K562 (cell line): ENCODE results near the gene NTNG1. TPM values are rescaled to one million over a fixed set of nuclear protein-coding genes. Genes with fewer than 3 reads are reported as not detected.

ENCODE experiments used
- ATAC-seq: fragments of 200-7000 bp; cut with Tn5 transposase; 3 replicates; pipeline ENCODE4 v1.9.1; 2020; ENCODE audit warnings: moderate library complexity
- Bru-seq: library from RNA; stranded (reverse); fragments of 400-500 nt; gene quantifications from one replicate; lab custom pipeline; 2021; lab: Mats Ljungman, UMichigan
- BruChase-seq, 2 experiments: library from RNA; stranded (reverse); fragments of 400-500 nt; gene quantifications; one replicate each; lab custom pipeline; 2021; lab: Mats Ljungman, UMichigan
- BruUV-seq: library from RNA; stranded (reverse); fragments of 400-500 nt; replicated peaks from 2 replicates; lab custom pipeline; 2021; lab: Mats Ljungman, UMichigan
- CTCF ChIA-PET: fragments of 300-600 bp; formaldehyde crosslinking; extraction: SDS; loops from one replicate; lab custom pipeline; 2021; ENCODE audit warnings: low intra/inter-chr PET ratio; lab: Yijun Ruan, JAX
- POLR2A ChIA-PET: fragments of 300-600, 350-650 bp; sonication (Branson Sonifier 250); formaldehyde crosslinking; extraction: SDS; loops from one replicate; lab custom pipeline; 2021; ENCODE audit warnings: antibody characterized with exemption, inconsistent platforms; lab: Yijun Ruan, JAX
- DNase-seq, 4 experiments: peaks; one replicate each; pipeline versions ENCODE4 v3.0.0 to v3.0.0-alpha.2; 2011 to 2018; ENCODE audit warnings: low spot score in 3 of 4, mixed read lengths in 3 of 4; ENCODE audit errors: extremely low read depth in 1 of 4
- FAIRE-seq: peaks from 2 replicates; lab custom pipeline; 2011; peaks lifted over from hg19 to GRCh38; lab: Jason Lieb, UNC
- H2AFZ ChIP-seq: 2 replicates; pipeline ENCODE4 v1.6.0; 2011; ENCODE audit warnings: low read depth, low read length, control low read depth, inconsistent platforms
- H3K27ac ChIP-seq: fragments of 200-600 bp; 3 replicates; pipeline ENCODE4 v1.8.0; 2011; ENCODE audit warnings: low read depth, mild to moderate bottlenecking, control low read depth, inconsistent platforms, low read length, moderate library complexity, mixed read lengths; ENCODE audit errors: extremely low read depth
- H3K27me3 ChIP-seq, 2 experiments: fragments of 300-600 bp in 1 of 2; 2 replicates in 1 of 2; 3 replicates in 1 of 2; pipeline versions ENCODE4 v1.6.0 to v1.8.0; 2011; ENCODE audit warnings: inconsistent platforms in 2 of 2, low read length in 2 of 2, mild to moderate bottlenecking in 1 of 2, mixed read lengths in 1 of 2, moderate library complexity in 1 of 2; ENCODE audit not compliant: control insufficient read depth in 2 of 2, insufficient read depth in 2 of 2
- H3K36me3 ChIP-seq: fragments of 300-600 bp; 3 replicates; pipeline ENCODE4 v1.8.0; 2011; ENCODE audit warnings: mild to moderate bottlenecking, low read length, inconsistent platforms; ENCODE audit not compliant: control insufficient read depth, insufficient read depth
- H3K4me1 ChIP-seq, 2 experiments: fragments of 200-600 bp in 1 of 2; replicated peaks in 1 of 2; 2 replicates in 1 of 2; 3 replicates in 1 of 2; pipeline versions ENCODE4 v1.5.1 to v1.8.0; 2011; ENCODE audit warnings: inconsistent platforms in 2 of 2, low read length in 2 of 2, mild to moderate bottlenecking in 1 of 2, mixed read lengths in 1 of 2, moderate library complexity in 1 of 2; ENCODE audit not compliant: control insufficient read depth in 2 of 2, insufficient read depth in 2 of 2
- H3K4me2 ChIP-seq: 2 replicates; pipeline ENCODE4 v1.6.1; 2011; ENCODE audit warnings: low read length, control low read depth, inconsistent platforms, mixed read lengths; ENCODE audit not compliant: insufficient read depth
- H3K4me3 ChIP-seq: fragments of 200-600 bp; sonication (generic), shearing (Covaris generic); 2 replicates; pipeline ENCODE4 v1.5.1; 2016; ENCODE audit warnings: control low read depth, inconsistent platforms
- H3K79me2 ChIP-seq: fragments of 200-600 bp; 3 replicates; pipeline ENCODE4 v1.8.0; 2011; ENCODE audit warnings: low read length, inconsistent platforms; ENCODE audit not compliant: control insufficient read depth, insufficient read depth
- H3K9ac ChIP-seq, 2 experiments: 2 replicates each; pipeline versions ENCODE4 v1.6.0 to v1.6.1; 2011; ENCODE audit warnings: low read depth in 2 of 2, low read length in 2 of 2, control low read depth in 1 of 2, inconsistent platforms in 1 of 2, mild to moderate bottlenecking in 1 of 2, mixed read lengths in 1 of 2; ENCODE audit not compliant: insufficient read depth in 1 of 2
- H3K9me1 ChIP-seq: one replicate; pipeline ENCODE4 v1.6.0; 2011; ENCODE audit warnings: inconsistent platforms, mild to moderate bottlenecking, low read length, moderate library complexity; ENCODE audit not compliant: control insufficient read depth, insufficient read depth
- H3K9me3 ChIP-seq: replicated peaks from 2 replicates; pipeline ENCODE4 v1.5.1; 2011; ENCODE audit warnings: low read depth, low read length, inconsistent platforms; ENCODE audit not compliant: control insufficient read depth, insufficient read depth
- H4K20me1 ChIP-seq: replicated peaks from 2 replicates; pipeline ENCODE4 v1.6.1; 2011; ENCODE audit warnings: low read length, inconsistent platforms, mixed read lengths; ENCODE audit not compliant: control insufficient read depth, insufficient read depth
- CHD4 ChIP-seq: fragments of 200-600 bp; sonication (generic); IDR thresholded peaks from 3 replicates; pipeline ENCODE4 v1.6.1; 2012; ENCODE audit warnings: low read depth, mild to moderate bottlenecking, mixed read lengths, low read length, inconsistent platforms; ENCODE audit not compliant: insufficient read depth, insufficient replicate concordance, poor library complexity, severe bottlenecking
- SIN3B ChIP-seq: fragments of 450-650 bp; IDR thresholded peaks from 2 replicates; pipeline ENCODE4 v1.6.1; 2017; ENCODE audit warnings: low read depth, mild to moderate bottlenecking, moderate library complexity
- SNAPC5 ChIP-seq: fragments of 250-450 bp; sonication (Bioruptor Pico); IDR thresholded peaks from 2 replicates; pipeline ENCODE4 v1.8.0; 2021; ENCODE audit warnings: moderate library complexity, mild to moderate bottlenecking, inconsistent platforms
- TBL1XR1 ChIP-seq, 2 experiments: IDR thresholded peaks; 2 replicates each; pipeline ENCODE4 v1.6.1; 2012; ENCODE audit warnings: improper control_type of control experiment in 2 of 2, low read length in 2 of 2, mild to moderate bottlenecking in 1 of 2
- ZBTB11 ChIP-seq, 3 experiments: fragments of 200-800 bp in 1 of 3; fragments of 250-450 bp in 1 of 3; fragments of 450-650 bp in 1 of 3; sonication (Bioruptor Pico) in 1 of 3; sonication (Bioruptor generic) in 1 of 3; formaldehyde crosslinking in 1 of 3; IDR thresholded peaks; 2 replicates each; pipeline versions ENCODE4 v1.6.1 to v1.8.0; 2016 to 2022; ENCODE audit warnings: mild to moderate bottlenecking in 2 of 3, missing genetic modification characterization in 2 of 3, missing compliant biosample characterization in 1 of 3, moderate library complexity in 1 of 3
- WGBS: fragments of 100-300 bp; shearing (Covaris generic); methylation state at CpG from one replicate; pipeline ENCODE4 v1.1.6; 2016; ENCODE audit warnings: low coverage, mixed read lengths; ENCODE audit not compliant: insufficient coverage; ENCODE audit errors: missing lambda C conversion rate; 5-methylcytosine and 5-hydroxymethylcytosine counted together
- in situ Hi-C: fragments of 300-500 bp; cut with MboI; formaldehyde crosslinking; loops from 4 replicates; pipeline ENCODE4 v1.15.0; 2018; ENCODE audit warnings: inconsistent platforms, mixed read lengths
- intact Hi-C: fragments of 100-400 bp; cut with micrococcal nuclease; formaldehyde crosslinking; loops from 2 replicates; pipeline ENCODE4 v1.14.2; 2022
- long read RNA-seq, 3 experiments: library from polyadenylated mRNA in 2 of 3; library from RNA in 1 of 3; unstranded in 2 of 3; stranded (forward) in 1 of 3; transcript quantifications; one replicate each; pipeline ENCODE4 v2.0.0, GENCODE V29; 2019 to 2022
- polyA minus RNA-seq, 3 experiments: library from RNA; depleted of rRNA, polyadenylated mRNA; stranded (reverse); fragments of >200 nt; gene quantifications; 2 replicates each; pipeline ENCODE4 v1.2.3, GENCODE V29; 2011
- polyA plus RNA-seq, 8 experiments: library from polyadenylated mRNA; depleted of rRNA in 4 of 8; stranded (reverse) in 5 of 8; unstranded in 3 of 8; fragments of >200 nt; fragmentation: Nextera tagmentation in 2 of 8; fragmentation: Illumina TruSeq in 1 of 8; extraction: Ambion mirVana in 2 of 8; extraction: Trizol in 1 of 8; gene quantifications; 2 replicates each; pipeline versions ENCODE4 v1.2.1 to v1.2.3, GENCODE V29; 2011 to 2014; ENCODE audit warnings: inconsistent platforms in 1 of 8, missing spikeins in 1 of 8
- total RNA-seq, 7 experiments: library from RNA; depleted of rRNA in 6 of 7; stranded (reverse); fragments of >200 nt in 6 of 7; fragmentation: Illumina TruSeq in 2 of 7; extraction: Trizol in 2 of 7; gene quantifications; 2 replicates each; pipeline versions ENCODE4 v1.2.1 to v1.2.3, GENCODE V29; 2011 to 2021; ENCODE audit warnings: low replicate concordance in 1 of 7

NTNG1 gene
- total RNA-seq (2011; cell fraction: chromatin; rRNA removed; ENCODE audit: low replicate concordance), result not detected in 2 replicates
- total RNA-seq (2011; cell fraction: nucleolus; rRNA removed), result not detected in 2 replicates
- total RNA-seq (2011; cell fraction: nucleoplasm; rRNA removed), result not detected in 2 replicates
- total RNA-seq (2014; rRNA removed), result not detected in 2 replicates
- not detected in 2 replicates for total RNA-seq (2014; rRNA removed; fragmentation: Illumina TruSeq; extraction: Trizol)
- not detected in 2 replicates for total RNA-seq (2015; rRNA removed; fragmentation: Illumina TruSeq; extraction: Trizol)
- not detected in 2 replicates for total RNA-seq (2021)
- polyA plus RNA-seq (2011; rRNA removed), result not detected in 2 replicates
- polyA plus RNA-seq (2011; cell fraction: cytosol; rRNA removed), result not detected in 2 replicates
- not detected in 2 replicates for polyA plus RNA-seq (2011; cell fraction: nucleus; rRNA removed)
- polyA plus RNA-seq (2012), result not detected in 2 replicates
- polyA plus RNA-seq (2014; fragmentation: Illumina TruSeq; extraction: Trizol), result not detected in 2 replicates
- polyA plus RNA-seq (2014; fragmentation: Nextera tagmentation; extraction: Ambion mirVana), result not detected
- not detected in 2 replicates for polyA plus RNA-seq (2014; rRNA removed)
- polyA minus RNA-seq (2011; rRNA and poly(A)+ RNA removed), result not detected in 2 replicates
- polyA minus RNA-seq (2011; cell fraction: cytosol; rRNA and poly(A)+ RNA removed), result not detected in 2 replicates
- polyA minus RNA-seq (2011; cell fraction: nucleus; rRNA and poly(A)+ RNA removed), result not detected in 2 replicates
- Bru-seq, nascent RNA, result percentile 4 among the genes with signal in this experiment
- percentile 5 among the genes with signal in this experiment for BruChase-seq, experiment 1, labeled RNA remaining after a 2-hour chase
- BruChase-seq, experiment 2, labeled RNA remaining after a 6-hour chase, result percentile 3 among the genes with signal in this experiment
- long read RNA-seq, experiment 1, result 0 reads
- long read RNA-seq, experiment 2, result 0 reads
- long read RNA-seq, experiment 3, result 0 reads

DNA sequence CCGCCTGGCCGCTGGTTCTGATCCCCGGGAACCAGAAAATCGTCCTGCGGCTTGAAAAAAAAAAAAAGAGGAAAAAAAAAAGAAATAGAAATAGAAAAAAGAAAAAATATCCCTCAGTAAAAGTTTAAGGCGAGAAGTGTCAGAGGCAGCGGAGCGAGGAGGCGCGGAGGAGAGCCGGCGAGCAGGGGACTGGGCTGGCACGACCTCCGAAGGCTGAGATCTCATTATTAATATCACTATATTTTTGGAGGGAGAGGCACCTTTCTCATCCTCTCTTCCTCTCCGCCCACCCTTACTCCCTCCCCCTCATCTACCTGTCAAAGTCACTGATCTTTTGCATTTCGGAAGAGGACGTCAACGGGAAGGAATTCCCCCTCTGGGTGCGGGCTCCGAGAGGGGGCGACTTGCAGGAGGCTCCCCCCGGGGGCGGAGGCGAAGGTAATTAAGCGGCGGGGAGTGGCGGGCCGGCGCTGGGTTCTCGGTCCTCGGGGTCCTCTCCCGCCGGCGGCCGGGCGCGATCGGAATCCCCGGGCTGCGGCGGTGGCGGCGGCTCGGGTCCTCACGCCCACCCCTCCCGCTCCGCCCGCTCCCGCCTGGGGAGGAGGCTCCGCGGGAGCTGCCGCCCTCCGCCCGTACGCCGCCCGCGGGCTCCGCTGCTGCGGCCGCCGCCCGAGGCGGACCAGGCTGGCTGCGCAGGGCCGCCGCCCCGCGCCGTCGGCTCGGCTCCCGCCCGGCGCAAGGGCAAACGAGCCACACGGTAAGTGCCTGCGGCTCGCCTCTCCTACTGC is at the start of gene NTNG1:
NTNG1 (plus strand) TSS at position 337 of the 788 bp plus-strand sequence.
- no TSS peak for BruUV-seq
- Histone ChIP-seq H3K4me1 (peaks cover 0 to 5% of the 10 kb centered on the region in 2 experiments; a peak in 1 of 5 replicates), H3K4me2 (no peak within 1 kb of the TSS), H3K4me3 (no peak within 1 kb of the TSS), H4K20me1 (no peaks in the 10 kb centered on the region), H2AFZ (no peak within 1 kb of the TSS), H3K36me3 (no peaks in the 10 kb centered on the region), H3K9ac (no peak within 1 kb of the TSS), H3K27me3 (no peaks in the 10 kb centered on the region), H3K79me2 (no peaks in the 10 kb centered on the region), H3K27ac (no peak within 1 kb of the TSS), H3K9me1 (no peaks in the 10 kb centered on the region), H3K9me3 (no peaks in the 10 kb centered on the region)
- ChIA-PET CTCF (no interaction called here), POLR2A (no interaction called here)
- in situ Hi-C loops, result no loop called here
- FAIRE-seq, result no peak
- ATAC-seq, result no peak
- TF ChIP-seq TBL1XR1 (IDR thresholded peaks at IDR 0.05; ENCODE audit: low read length in 2 of 2), result no peak
- no peak for TF ChIP-seq CHD4
- no peak for TF ChIP-seq SIN3B
- TF ChIP-seq ZBTB11 (CRISPR knock-in tag; IDR thresholded peaks at IDR 0.05), result peak in 1 of 3 experiments; percentile 49; a peak in 1 of 6 replicates
- TF ChIP-seq SNAPC5, result no peak
- 34% methylated on average over 21 of the region's 79 CpGs for WGBS
- intact Hi-C loops, result loop anchor here (10.0 kb wide), 1 partner anchor 96 kb away; no protein-coding TSS in a partner anchor
- DNase-seq, result no peak
